HG03520 (cell line): ENCODE results near the gene CZIB.

Experiments
- ATAC-seq: cut with Tn5 transposase; IDR thresholded peaks from one replicate; pipeline ENCODE4 v1.9.1; 2021; ENCODE audit warnings: mild to moderate bottlenecking, moderate library complexity; ENCODE audit not compliant: unreplicated experiment

Gene CZIB

DNA sequence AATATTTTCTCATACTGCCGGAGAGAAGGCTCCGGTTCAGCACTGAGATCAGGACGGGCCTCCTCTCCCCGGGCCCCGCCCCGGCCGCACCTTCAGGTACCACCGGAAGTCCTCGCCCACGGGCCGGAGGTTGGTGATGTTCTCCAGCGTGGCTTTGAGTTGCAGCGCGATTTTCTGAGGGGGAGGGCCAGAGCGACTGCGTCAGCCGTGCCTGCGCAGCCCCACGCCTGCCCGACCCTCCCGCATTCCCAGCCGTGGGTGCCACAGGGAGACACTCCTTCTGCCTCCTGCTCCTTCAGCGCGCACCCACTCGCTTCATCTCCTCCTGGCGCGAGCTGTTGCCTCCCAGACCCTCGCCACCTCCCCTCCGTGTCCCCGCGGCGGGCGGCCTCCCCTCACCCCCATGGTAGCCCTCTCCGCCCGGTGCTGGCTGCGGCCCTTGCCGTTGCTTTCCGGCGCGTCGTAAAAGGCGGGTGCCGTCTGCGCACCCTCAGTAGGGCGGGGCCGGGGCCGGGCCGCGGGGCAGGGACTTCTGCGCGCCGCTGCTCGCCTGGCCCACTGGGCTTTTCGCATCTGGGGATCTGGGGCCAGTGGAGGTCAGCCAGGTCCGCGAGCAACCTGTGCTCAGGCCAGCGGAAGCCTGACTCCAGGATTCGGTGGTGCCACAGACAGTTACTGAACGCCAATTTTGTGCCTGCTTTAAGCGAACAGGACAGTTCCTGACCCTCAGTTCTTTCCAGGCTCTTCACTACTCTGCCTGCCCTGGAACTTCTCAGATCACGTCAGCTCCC lies at the start of gene CZIB:
TSS of gene CZIB (minus strand) at position 464 of the 791 bp plus-strand sequence. CDS start at position 405, 59 bp downstream.
- peak; percentile 80 for ATAC-seq

DNA sequence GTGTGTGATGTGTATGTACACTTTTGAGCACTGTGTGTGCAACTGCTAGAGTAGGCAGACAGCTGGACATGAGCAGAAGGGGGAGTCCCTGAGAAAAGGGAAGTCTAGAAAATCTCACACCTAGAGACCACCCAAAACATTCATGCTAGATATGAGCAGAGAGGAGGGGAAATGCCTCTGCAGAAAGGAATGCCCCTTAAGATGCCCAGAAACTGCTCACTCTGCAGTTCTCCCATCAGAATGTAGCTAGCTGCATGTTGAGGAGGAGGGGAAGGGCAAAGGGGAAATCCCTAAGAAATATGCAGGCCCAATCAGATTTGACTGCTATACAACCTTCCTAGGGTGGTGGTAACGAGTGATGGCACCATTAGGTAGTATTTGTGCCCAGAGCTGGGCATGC lies 49.7 kb upstream of the CZIB start:
- ATAC-seq = no peak

GRCh38 chr1:53267761-53268160 lies 47.3 kb upstream of the CZIB start:
- no peak for ATAC-seq

GRCh38 chr1:53266038-53266437 lies 45.6 kb upstream of the CZIB start:
- ATAC-seq = no peak

DNA sequence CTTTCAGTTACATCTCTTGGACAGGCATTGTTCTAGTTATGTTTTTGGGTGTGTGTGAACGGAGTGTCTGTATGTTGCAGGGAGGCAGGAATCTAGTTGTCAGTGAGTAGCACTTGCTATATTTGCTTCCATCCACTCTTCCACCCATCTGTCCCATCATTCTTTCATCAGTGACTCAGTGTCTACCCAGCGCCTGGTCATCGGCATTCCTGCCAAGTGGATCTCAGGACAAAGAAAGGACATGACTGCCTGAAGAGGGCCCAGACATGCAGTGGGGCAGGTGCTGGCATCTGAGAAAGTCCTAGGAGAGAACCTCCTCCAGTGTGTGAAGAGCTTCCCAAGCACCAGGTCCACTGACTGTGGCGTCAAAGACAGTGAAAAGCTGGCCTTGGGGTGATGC lies 45.1 kb upstream of the CZIB start:
- ATAC-seq = no peak

- no peak for ATAC-seq
Observed at GRCh38 chr1:53264048-53264447, 43.6 kb upstream of the CZIB start.

DNA sequence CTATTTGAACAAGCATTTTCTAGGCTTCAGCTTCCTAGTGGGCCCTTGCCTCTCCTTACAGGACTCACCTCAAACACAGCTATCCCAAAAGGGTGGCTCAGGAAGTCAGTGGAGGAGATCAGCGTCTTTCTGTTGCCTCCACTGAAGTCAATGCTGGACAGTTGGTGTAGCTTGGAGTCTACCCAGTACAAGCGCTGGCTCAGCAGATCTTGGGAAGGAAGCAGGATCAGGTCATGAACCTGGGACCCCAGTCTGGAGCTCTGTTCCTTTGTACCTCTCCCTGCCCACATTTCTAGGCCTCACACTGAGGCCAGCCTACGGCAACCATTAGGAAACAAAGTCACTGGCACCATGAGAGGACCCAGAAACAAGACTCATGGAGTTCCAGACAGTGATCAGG lies 41.6 kb upstream of the CZIB start:
- no peak for ATAC-seq

GRCh38 chr1:53260631-53261247 lies 40.3 kb upstream of the CZIB start:
- no peak for ATAC-seq

DNA sequence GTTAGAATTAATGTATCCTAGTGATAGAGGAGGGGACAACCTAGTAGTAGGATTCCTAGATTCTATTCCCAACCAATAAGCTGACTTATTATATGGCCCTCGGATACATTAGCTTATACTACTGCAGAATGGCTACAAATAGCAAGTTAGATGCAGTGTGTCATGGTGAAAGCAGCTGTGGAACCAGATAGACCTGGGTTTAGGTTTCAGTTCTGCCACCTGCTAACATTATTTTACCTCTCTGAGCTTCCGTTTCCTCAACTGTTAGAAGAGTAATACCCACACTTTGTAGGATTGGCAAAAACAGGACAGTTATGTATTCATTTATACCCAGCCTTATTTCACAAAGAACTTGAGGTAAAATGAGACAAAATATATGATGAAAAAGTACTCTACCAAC lies 39.5 kb upstream of the CZIB start:
- peak; percentile 76 for ATAC-seq

GRCh38 chr1:53258216-53258615 lies 37.8 kb upstream of the CZIB start:
- no peak for ATAC-seq

DNA sequence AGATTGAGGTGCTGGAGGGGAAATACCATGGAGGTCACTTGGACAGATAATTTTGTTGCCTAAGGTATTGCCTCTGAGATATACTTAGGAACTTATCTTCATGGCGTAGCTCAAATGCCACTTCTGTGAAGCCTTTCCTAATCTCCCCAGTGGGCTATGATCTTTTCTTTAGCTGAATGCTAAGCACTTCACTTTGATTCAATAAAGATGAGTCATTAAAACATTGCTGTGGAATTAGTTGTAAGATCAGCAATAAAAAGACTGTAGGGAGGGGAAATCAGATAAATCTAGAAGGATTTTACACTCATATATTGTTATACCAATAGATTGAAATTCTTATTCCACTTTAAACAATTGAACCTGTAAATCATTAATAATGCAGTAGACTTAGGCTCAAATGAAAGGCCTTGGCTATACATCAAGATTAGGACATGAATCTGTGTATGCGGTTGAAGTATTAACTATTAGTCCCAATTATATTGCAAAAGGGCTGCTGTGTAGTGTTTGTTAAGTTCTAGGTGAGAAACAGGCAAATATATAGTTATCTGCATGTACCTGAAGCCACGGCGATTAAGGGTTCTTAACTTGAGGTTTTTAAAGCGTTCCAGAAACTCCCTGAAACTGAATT lies 37.1 kb upstream of the CZIB start:
- ATAC-seq = no peak

DNA sequence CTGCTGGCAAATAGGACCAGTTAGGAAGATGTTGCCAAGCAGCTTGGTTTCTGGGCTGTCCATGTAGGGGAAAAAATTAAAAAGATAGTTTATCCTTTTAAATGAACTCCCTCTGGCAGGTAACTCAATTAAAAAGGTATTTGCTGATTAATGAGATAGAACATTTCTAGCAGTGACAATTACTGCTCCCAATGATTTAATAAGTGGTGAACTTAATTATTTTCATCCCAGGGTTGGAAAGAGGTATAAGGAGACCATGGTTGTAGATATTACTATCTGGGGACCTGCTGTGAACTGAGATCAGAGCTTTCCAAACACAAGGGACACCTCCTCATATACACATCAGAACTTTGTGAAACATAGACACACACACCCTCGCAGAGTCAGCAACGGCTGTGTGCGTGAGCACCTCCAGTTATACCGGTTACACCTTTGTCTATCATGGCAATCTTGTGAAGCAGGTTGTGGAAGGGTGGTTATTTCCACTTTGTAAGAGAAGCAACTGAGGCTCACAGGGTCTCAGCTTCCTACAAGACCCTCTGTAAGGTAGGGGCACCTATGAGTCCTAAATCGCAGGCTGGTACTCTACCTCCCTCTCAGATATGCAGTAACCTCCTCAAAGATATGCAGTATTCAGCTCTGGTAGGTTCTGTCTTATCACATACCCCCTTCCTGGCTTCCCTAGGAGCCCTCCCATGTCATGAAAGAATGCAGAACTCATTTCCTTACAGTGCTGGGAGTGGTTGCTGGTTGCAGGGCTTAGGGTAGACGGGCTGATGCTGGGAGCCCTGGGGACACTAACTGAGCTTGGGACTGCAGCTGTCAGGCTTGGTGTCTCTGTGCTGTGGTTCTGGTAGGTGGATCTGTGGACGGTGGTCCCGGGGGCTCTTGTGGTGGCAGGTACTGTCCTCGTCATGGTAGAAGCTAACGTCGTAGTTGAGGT lies 36.3 kb upstream of the CZIB start:
- no peak for ATAC-seq

DNA sequence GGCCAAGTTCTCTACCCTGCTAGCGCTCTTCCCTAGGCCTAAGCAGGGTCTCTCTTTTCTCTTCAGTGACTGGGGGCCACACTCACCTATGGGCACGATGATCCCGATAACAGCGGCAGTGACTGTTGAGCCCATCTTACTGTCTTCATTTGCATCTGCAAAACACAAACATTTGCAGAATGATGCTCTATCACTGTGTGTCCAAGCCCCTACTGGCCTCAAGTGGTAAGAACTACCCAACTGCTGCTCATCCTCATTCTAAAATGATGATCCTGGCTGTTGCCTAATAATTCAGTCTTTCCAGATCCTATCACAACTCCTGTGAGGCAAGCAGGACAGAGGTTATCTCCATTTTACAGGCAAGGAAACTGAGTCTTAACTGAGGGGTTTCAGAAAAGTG lies 34.6 kb upstream of the CZIB start:
- no peak for ATAC-seq

GRCh38 chr1:53254011-53254640 lies 33.7 kb upstream of the CZIB start:
- ATAC-seq = no peak

DNA sequence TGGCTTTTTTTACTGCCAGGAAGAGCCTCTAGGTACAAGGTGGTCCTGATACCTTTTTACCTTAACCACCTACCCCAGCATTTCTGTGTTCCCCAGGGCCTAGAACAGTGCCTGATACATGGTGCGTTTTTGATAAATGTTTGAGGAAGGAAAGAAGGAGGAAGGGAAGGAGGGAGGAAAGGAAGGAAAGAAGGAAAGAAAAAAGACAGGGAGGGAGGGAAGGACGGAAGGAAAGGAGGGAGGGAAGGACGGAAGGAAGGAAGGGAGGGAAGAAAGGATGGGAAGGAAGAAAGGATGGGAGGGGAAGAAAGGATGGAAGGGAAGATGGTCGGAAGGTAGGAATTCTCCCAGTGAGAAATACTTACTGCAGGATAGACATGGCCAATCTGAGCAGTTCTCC lies 29.9 kb upstream of the CZIB start:
- no peak for ATAC-seq

DNA sequence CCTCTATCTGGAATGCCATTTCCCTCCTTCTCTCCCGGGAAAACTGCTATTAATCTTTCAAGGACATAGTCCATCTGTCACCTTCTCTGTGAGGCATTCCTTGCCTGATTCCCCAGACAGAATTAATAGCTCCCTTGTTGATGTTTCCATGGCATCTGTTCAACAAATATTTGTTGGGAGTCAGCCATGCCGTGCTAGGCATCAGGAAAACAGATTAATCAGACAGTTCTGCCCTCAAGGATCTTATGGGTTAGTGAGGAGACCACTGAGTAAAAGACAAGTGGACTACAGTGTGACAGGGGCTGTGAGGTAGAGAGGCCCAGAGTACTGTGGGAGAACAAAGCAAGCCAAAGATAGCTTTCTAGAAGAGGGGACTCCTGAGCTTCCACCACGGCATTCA lies 29.3 kb upstream of the CZIB start:
- ATAC-seq = no peak

- no peak for ATAC-seq
Observed at GRCh38 chr1:53246261-53247134, 26.1 kb upstream of the CZIB start.

- ATAC-seq = no peak
Observed at GRCh38 chr1:53244141-53244540, 23.7 kb upstream of the CZIB start.

DNA sequence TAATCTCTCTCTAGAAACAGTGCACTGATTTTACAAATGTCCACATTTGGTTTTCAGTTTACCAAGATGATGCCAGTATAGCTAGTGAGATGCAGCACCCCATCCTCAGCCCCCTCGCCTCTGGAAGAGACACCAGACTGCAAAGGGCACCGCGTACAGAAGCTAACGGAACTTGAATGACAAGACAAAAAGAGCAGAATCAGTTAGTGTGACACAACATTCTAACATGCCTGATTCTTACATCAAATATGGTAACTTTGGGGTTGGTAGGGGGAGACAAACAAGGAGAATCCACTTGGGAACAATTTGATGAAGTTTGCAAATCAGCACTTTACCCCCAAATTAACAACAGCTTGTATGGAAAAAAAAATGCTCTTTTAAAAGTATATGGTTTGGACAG lies 21.9 kb upstream of the CZIB start:
- no peak for ATAC-seq

DNA sequence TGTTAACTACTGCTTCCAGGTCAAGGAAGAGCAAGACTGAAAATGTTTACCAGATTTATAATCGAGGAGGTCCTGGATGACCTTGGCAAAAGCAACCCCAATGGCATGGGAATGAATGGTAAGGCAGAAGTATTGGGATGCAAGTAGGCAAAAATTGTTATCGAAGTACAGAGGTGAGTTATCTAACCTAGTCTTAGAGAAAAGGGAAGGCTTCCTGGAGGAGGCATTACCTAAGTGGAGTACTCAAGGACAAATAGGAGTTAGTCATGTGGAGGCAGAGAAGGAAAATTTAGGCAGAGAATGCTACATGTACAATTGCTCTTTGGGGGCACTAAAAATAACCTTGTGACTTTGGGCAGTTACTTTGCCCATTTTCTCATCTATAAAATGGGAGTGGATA lies 21.4 kb upstream of the CZIB start:
- ATAC-seq = no peak
